ENCODE measurements around the gene LAMA5. TPM values are rescaled to one million over a fixed set of nuclear protein-coding genes. Genes with fewer than 3 reads are reported as not detected.

Gene LAMA5
- total RNA-seq, 6 experiments from 2014 or later: 30.3 to 80.8 (median 47.1) TPM

- TF ChIP-seq CTCF (IDR thresholded peaks at IDR 0.05) (no peak), POLR2A (IDR thresholded peaks at IDR 0.05) (no peak)
- 100% methylated on average over 1 of the region's 12 CpGs for WGBS (ENCODE audit: insufficient coverage, low coverage, low lambda C conversion rate, missing lambda C conversion rate)
- intact Hi-C loops (cut with DNase I): no loop called here
- H3K27me3 ChIP-seq: no peaks in the 10 kb centered on the region
- no peaks in the 10 kb centered on the region for H3K9me3 ChIP-seq
- H3K4me3 ChIP-seq: no peak overlapping the region
- peaks cover 0 to 18% (median under 1%) of the 10 kb centered on the region in 4 donors for H3K36me3 ChIP-seq
- H3K27ac ChIP-seq: no peak overlapping the region
- H3K4me1 ChIP-seq: no peaks in the 10 kb centered on the region
- DNase-seq (no peak), ATAC-seq (no peak)
These were observed 52.8 kb downstream of the LAMA5 start for GRCh38 chr20:62314339-62314638.

- Histone ChIP-seq H3K4me1 (no peaks in the 10 kb centered on the region), H3K4me3 (no peak overlapping the region), H3K36me3 (peaks cover 0 to 23% (median under 1%) of the 10 kb centered on the region in 4 donors), H3K27ac (no peak overlapping the region), H3K9me3 (no peaks in the 10 kb centered on the region), H3K27me3 (no peaks in the 10 kb centered on the region)
- intact Hi-C loops (cut with DNase I): no loop called here
- DNase-seq (no peak), ATAC-seq (no peak)
- 90% methylated on average over 40 of the region's 55 CpGs for WGBS (ENCODE audit: insufficient coverage, low coverage, low lambda C conversion rate, missing lambda C conversion rate)
- TF ChIP-seq CTCF (IDR thresholded peaks at IDR 0.05) (no peak), POLR2A (IDR thresholded peaks at IDR 0.05) (no peak)
These were observed 53.4 kb downstream of the LAMA5 start for GRCh38 chr20:62313460-62314338.

- H3K27me3 ChIP-seq: no peaks in the 10 kb centered on the region
- TF ChIP-seq POLR2A (IDR thresholded peaks at IDR 0.05): no peak
- no peak overlapping the region for H3K27ac ChIP-seq
- no peaks in the 10 kb centered on the region for H3K9me3 ChIP-seq
- intact Hi-C loops (cut with DNase I): no loop called here
- 95% methylated on average over 4 of the region's 26 CpGs for WGBS (ENCODE audit: insufficient coverage, low coverage, low lambda C conversion rate, missing lambda C conversion rate)
- H3K4me1 ChIP-seq: no peaks in the 10 kb centered on the region
- H3K36me3 ChIP-seq: peaks cover 0 to 29% (median 4%) of the 10 kb centered on the region in 4 donors
- ATAC-seq (no peak), DNase-seq (no peak)
- no peak overlapping the region for H3K4me3 ChIP-seq
These were observed 54.1 kb downstream of the LAMA5 start for GRCh38 chr20:62313021-62313420.

GRCh38 chr20:62312662-62312977, 54.5 kb downstream of the LAMA5 start:
- no peaks in the 10 kb centered on the region for H3K27me3 ChIP-seq
- H3K27ac ChIP-seq: no peak overlapping the region
- WGBS (ENCODE audit: insufficient coverage, low coverage, low lambda C conversion rate, missing lambda C conversion rate): 80% methylated on average over 2 of the region's 16 CpGs
- peaks cover 0 to 33% (median 6%) of the 10 kb centered on the region in 4 donors for H3K36me3 ChIP-seq
- no peak for DNase-seq
- no peak overlapping the region for H3K4me3 ChIP-seq
- H3K4me1 ChIP-seq: no peaks in the 10 kb centered on the region
- TF ChIP-seq CTCF (IDR thresholded peaks at IDR 0.05): no peak
- no peak for TF ChIP-seq POLR2A (IDR thresholded peaks at IDR 0.05)
- no peak for ATAC-seq
- no peaks in the 10 kb centered on the region for H3K9me3 ChIP-seq
- intact Hi-C loops (cut with DNase I): no loop called here

- H3K4me3 ChIP-seq: no peak overlapping the region
- TF ChIP-seq POLR2A (IDR thresholded peaks at IDR 0.05) (no peak), CTCF (IDR thresholded peaks at IDR 0.05) (no peak)
- no peak for ATAC-seq
- no peaks in the 10 kb centered on the region for H3K27me3 ChIP-seq
- peaks cover 0 to 39% (median 9%) of the 10 kb centered on the region in 4 donors for H3K36me3 ChIP-seq
- no peaks in the 10 kb centered on the region for H3K9me3 ChIP-seq
- no peak overlapping the region for H3K27ac ChIP-seq
- no peaks in the 10 kb centered on the region for H3K4me1 ChIP-seq
- intact Hi-C loops (cut with DNase I): no loop called here
- 100% methylated on average over 4 of the region's 60 CpGs for WGBS (ENCODE audit: insufficient coverage, low coverage, low lambda C conversion rate, missing lambda C conversion rate)
- DNase-seq: no peak
These were observed 55.1 kb downstream of the LAMA5 start for GRCh38 chr20:62311832-62312661.

Measured in right lobe of liver (tissue), 6 donors.